ENCODE results near the gene LSR. TPM values are rescaled to one million over a fixed set of nuclear protein-coding genes. Genes with fewer than 3 reads are reported as not detected.

The LSR gene
- total and polyA plus RNA-seq, 2 experiments from 2014 or later, result 116 to 212 TPM

- peaks cover 5% of the 10 kb centered on the region for H3K36me3 Mint-ChIP-seq (ENCODE audit: low read depth)
- Histone ChIP-seq H3K27ac (ENCODE audit: low read depth) (no peak overlapping the region), H3K4me3 (no peak overlapping the region), H3K4me1 (ENCODE audit: insufficient read depth) (peaks cover 28% of the 10 kb centered on the region), H3K79me2 (replicated peaks; ENCODE audit: insufficient read depth) (no peaks in the 10 kb centered on the region), H3F3A (replicated peaks; ENCODE audit: low read depth) (peaks cover 4% of the 10 kb centered on the region; the same call in 1 of the 2 replicates), H3K4me2 (no peak overlapping the region), H3K27me3 (ENCODE audit: insufficient read depth) (no peaks in the 10 kb centered on the region), H2AFZ (no peak overlapping the region), H3K36me3 (ENCODE audit: insufficient read depth) (no peaks in the 10 kb centered on the region), H4K20me1 (replicated peaks; ENCODE audit: insufficient read depth) (no peaks in the 10 kb centered on the region), H3K9me2 (ENCODE audit: insufficient read depth) (peaks cover 9% of the 10 kb centered on the region; the same call in 1 of the 2 replicates)
- ATAC-seq (no peak), DNase-seq (ENCODE audit: low spot score) (no peak)
- H3K4me1 Mint-ChIP-seq, result peaks cover 42% of the 10 kb centered on the region
- H3K27me3 Mint-ChIP-seq (ENCODE audit: insufficient read depth, low read depth, poor library complexity), result no peaks in the 10 kb centered on the region
- peaks cover 8% of the 10 kb centered on the region for H3K9me3 Mint-ChIP-seq
- TF ChIP-seq ZNF114 (CRISPR knock-in tag; IDR thresholded peaks at IDR 0.05), result no peak
- TF ChIP-seq, protein P1, sequence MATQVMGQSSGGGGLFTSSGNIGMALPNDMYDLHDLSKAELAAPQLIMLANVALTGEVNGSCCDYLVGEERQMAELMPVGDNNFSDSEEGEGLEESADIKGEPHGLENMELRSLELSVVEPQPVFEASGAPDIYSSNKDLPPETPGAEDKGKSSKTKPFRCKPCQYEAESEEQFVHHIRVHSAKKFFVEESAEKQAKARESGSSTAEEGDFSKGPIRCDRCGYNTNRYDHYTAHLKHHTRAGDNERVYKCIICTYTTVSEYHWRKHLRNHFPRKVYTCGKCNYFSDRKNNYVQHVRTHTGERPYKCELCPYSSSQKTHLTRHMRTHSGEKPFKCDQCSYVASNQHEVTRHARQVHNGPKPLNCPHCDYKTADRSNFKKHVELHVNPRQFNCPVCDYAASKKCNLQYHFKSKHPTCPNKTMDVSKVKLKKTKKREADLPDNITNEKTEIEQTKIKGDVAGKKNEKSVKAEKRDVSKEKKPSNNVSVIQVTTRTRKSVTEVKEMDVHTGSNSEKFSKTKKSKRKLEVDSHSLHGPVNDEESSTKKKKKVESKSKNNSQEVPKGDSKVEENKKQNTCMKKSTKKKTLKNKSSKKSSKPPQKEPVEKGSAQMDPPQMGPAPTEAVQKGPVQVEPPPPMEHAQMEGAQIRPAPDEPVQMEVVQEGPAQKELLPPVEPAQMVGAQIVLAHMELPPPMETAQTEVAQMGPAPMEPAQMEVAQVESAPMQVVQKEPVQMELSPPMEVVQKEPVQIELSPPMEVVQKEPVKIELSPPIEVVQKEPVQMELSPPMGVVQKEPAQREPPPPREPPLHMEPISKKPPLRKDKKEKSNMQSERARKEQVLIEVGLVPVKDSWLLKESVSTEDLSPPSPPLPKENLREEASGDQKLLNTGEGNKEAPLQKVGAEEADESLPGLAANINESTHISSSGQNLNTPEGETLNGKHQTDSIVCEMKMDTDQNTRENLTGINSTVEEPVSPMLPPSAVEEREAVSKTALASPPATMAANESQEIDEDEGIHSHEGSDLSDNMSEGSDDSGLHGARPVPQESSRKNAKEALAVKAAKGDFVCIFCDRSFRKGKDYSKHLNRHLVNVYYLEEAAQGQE (IDR thresholded peaks at IDR 0.05; ENCODE audit: unreplicated experiment), result no peak
- no peak for TF ChIP-seq CREB1 (CRISPR knock-in tag; IDR thresholded peaks at IDR 0.05; ENCODE audit: low read depth)
- TF ChIP-seq EZH2phosphoT487 (IDR thresholded peaks at IDR 0.05; ENCODE audit: unreplicated experiment), result no peak
- TF ChIP-seq, protein P2, sequence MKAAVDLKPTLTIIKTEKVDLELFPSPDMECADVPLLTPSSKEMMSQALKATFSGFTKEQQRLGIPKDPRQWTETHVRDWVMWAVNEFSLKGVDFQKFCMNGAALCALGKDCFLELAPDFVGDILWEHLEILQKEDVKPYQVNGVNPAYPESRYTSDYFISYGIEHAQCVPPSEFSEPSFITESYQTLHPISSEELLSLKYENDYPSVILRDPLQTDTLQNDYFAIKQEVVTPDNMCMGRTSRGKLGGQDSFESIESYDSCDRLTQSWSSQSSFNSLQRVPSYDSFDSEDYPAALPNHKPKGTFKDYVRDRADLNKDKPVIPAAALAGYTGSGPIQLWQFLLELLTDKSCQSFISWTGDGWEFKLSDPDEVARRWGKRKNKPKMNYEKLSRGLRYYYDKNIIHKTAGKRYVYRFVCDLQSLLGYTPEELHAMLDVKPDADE (IDR thresholded peaks at IDR 0.05), result no peak
- TF ChIP-seq EZH2 (IDR thresholded peaks at IDR 0.05; ENCODE audit: low read depth, unreplicated experiment), result no peak
- TF ChIP-seq, protein P3, sequence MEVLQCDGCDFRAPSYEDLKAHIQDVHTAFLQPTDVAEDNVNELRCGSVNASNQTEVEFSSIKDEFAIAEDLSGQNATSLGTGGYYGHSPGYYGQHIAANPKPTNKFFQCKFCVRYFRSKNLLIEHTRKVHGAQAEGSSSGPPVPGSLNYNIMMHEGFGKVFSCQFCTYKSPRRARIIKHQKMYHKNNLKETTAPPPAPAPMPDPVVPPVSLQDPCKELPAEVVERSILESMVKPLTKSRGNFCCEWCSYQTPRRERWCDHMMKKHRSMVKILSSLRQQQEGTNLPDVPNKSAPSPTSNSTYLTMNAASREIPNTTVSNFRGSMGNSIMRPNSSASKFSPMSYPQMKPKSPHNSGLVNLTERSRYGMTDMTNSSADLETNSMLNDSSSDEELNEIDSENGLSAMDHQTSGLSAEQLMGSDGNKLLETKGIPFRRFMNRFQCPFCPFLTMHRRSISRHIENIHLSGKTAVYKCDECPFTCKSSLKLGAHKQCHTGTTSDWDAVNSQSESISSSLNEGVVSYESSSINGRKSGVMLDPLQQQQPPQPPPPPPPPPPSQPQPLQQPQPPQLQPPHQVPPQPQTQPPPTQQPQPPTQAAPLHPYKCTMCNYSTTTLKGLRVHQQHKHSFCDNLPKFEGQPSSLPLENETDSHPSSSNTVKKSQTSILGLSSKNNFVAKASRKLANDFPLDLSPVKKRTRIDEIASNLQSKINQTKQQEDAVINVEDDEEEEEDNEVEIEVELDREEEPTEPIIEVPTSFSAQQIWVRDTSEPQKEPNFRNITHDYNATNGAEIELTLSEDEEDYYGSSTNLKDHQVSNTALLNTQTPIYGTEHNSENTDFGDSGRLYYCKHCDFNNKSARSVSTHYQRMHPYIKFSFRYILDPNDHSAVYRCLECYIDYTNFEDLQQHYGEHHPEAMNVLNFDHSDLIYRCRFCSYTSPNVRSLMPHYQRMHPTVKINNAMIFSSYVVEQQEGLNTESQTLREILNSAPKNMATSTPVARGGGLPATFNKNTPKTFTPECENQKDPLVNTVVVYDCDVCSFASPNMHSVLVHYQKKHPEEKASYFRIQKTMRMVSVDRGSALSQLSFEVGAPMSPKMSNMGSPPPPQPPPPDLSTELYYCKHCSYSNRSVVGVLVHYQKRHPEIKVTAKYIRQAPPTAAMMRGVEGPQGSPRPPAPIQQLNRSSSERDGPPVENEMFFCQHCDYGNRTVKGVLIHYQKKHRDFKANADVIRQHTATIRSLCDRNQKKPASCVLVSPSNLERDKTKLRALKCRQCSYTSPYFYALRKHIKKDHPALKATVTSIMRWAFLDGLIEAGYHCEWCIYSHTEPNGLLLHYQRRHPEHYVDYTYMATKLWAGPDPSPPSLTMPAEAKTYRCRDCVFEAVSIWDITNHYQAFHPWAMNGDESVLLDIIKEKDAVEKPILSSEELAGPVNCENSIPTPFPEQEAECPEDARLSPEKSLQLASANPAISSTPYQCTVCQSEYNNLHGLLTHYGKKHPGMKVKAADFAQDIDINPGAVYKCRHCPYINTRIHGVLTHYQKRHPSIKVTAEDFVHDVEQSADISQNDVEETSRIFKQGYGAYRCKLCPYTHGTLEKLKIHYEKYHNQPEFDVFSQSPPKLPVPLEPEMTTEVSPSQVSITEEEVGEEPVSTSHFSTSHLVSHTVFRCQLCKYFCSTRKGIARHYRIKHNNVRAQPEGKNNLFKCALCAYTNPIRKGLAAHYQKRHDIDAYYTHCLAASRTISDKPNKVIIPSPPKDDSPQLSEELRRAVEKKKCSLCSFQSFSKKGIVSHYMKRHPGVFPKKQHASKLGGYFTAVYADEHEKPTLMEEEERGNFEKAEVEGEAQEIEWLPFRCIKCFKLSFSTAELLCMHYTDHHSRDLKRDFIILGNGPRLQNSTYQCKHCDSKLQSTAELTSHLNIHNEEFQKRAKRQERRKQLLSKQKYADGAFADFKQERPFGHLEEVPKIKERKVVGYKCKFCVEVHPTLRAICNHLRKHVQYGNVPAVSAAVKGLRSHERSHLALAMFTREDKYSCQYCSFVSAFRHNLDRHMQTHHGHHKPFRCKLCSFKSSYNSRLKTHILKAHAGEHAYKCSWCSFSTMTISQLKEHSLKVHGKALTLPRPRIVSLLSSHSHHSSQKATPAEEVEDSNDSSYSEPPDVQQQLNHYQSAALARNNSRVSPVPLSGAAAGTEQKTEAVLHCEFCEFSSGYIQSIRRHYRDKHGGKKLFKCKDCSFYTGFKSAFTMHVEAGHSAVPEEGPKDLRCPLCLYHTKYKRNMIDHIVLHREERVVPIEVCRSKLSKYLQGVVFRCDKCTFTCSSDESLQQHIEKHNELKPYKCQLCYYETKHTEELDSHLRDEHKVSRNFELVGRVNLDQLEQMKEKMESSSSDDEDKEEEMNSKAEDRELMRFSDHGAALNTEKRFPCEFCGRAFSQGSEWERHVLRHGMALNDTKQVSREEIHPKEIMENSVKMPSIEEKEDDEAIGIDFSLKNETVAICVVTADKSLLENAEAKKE (CRISPR knock-in tag; IDR thresholded peaks at IDR 0.05), result no peak
- TF ChIP-seq POLR2AphosphoS5 (IDR thresholded peaks at IDR 0.05; ENCODE audit: low read depth), result no peak
- no peak for TF ChIP-seq JUNB (IDR thresholded peaks at IDR 0.05; ENCODE audit: unreplicated experiment)
- TF ChIP-seq CTCF (conservative IDR thresholded peaks at IDR 0.05; ENCODE audit: low read depth in 2 of 2), result no peak
- TF ChIP-seq STAT1 (IDR thresholded peaks at IDR 0.05; ENCODE audit: unreplicated experiment), result no peak
- TF ChIP-seq NANOG (IDR thresholded peaks at IDR 0.05; ENCODE audit: borderline replicate concordance), result no peak
- no peak for TF ChIP-seq ZNF331 (CRISPR knock-in tag; IDR thresholded peaks at IDR 0.05; ENCODE audit: low read depth)
- H3K4me3 Mint-ChIP-seq, result no peak overlapping the region
- no peak overlapping the region for H3K27ac Mint-ChIP-seq
These were observed 42.4 kb upstream of the LSR start for GRCh38 chr19:35206379-35206778.
